Activated CD4-positive, alpha-beta memory T cell treated with anti-CD3 and anti-CD28 coated beads for 36 hours (primary cell): ENCODE measurements around the gene ATP2C1. TPM values are rescaled to one million over a fixed set of nuclear protein-coding genes. Genes with fewer than 3 reads are reported as not detected.
"Not testable (repeated sequence)": the region's sequence is repeated elsewhere in the genome, so short reads cannot be mapped to it uniquely, and the experiment has no call there.

Experiments
- CTCF ChIA-PET: fragments of 350-600 bp; sonication (Branson Sonifier 250); formaldehyde crosslinking; loops from one replicate; lab custom pipeline; 2021; ENCODE audit warnings: antibody characterized with exemption, inconsistent platforms; lab: Charles Lee
- POLR2A ChIA-PET: fragments of 350-600 bp; sonication (Branson Sonifier 250); formaldehyde crosslinking; loops from one replicate; lab custom pipeline; 2021; ENCODE audit warnings: antibody characterized with exemption; lab: Charles Lee
- DNase-seq: peaks from one replicate; pipeline ENCODE4 v3.0.0-alpha.2; 2020
- H3K27ac Mint-ChIP-seq: one replicate; pipeline ENCODE4 v1.8.0; 2021; ENCODE audit warnings: mixed read lengths
- H3K27me3 Mint-ChIP-seq: one replicate; pipeline ENCODE4 v1.8.0; 2021; ENCODE audit warnings: mixed read lengths
- H3K36me3 Mint-ChIP-seq: one replicate; pipeline ENCODE4 v1.8.0; 2021; ENCODE audit warnings: mixed read lengths
- H3K4me1 Mint-ChIP-seq: one replicate; pipeline ENCODE4 v1.8.0; 2021; ENCODE audit warnings: low read depth, mixed read lengths
- H3K4me3 Mint-ChIP-seq: one replicate; pipeline ENCODE4 v1.8.0; 2021; ENCODE audit warnings: mild to moderate bottlenecking, mixed read lengths
- H3K9me3 Mint-ChIP-seq: one replicate; pipeline ENCODE4 v1.8.0; 2021; ENCODE audit warnings: mixed read lengths
- intact Hi-C: fragments of 100-400 bp; cut with micrococcal nuclease; formaldehyde crosslinking; loops from one replicate; pipeline ENCODE4 v1.15.1; 2023
- total RNA-seq, 2 experiments: library from RNA; stranded (reverse); gene quantifications; one replicate each; pipeline ENCODE4 v1.2.3, GENCODE V29; 2021

The ATP2C1 gene
- total RNA-seq, 2 experiments from 2014 or later, result 49.8 to 53.2 TPM

DNA sequence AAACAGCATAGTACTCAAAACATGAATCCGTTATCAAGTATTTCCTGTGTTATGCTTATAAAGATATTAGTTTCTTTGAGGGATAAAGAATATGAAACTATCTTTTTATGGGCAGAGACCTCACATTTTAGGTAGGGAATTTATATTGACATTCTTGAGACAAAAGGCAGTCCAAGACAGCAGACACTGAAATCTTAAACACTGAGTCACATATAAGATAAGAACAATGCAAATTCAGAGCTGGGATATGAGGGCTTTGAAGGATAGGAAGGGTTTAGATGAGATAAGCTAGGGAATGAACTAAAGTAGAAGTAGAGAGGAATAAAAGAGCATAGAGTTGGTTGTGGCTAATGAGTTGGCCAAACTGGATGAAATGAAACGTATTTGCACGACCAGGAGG, 74.3 kb downstream of the ATP2C1 start:
- POLR2A ChIA-PET, result no interaction called here

DNA sequence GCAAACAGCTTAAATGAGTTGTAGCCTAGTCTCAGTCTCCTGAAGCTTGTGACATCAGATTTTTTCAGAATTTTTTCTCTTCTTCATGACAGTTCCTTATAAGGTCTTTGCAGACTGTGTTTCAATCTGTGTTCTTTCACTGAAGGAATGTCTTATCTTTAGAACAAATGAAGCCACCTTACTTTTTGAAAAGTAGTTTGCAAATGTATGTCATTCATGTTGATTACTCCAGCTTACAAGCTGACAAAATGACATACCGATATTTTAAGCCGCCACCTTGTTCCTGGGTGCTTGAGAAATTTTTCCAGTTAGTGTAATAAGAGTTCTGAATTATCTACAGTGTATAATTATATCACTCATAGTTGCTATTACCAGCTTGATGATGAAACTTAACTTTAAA, 75.7 kb downstream of the ATP2C1 start:
- no peak overlapping the region for H3K27ac Mint-ChIP-seq
- H3K27me3 Mint-ChIP-seq, result no peaks in the 10 kb centered on the region
- H3K4me1 Mint-ChIP-seq, result peaks cover 8% of the 10 kb centered on the region
- H3K36me3 Mint-ChIP-seq, result peaks cover 52% of the 10 kb centered on the region
- no peak overlapping the region for H3K4me3 Mint-ChIP-seq
- POLR2A ChIA-PET, result interaction anchor here (0.6 kb wide), 1 partner anchor 752 kb away, joined by 3 read pairs; no protein-coding TSS in a partner anchor
- CTCF ChIA-PET, result no interaction called here
- no peak for DNase-seq
- intact Hi-C loops, result no loop called here
- H3K9me3 Mint-ChIP-seq, result no peaks in the 10 kb centered on the region

More for the DNA sequence above, 74.3 kb downstream of the ATP2C1 start:
- Mint-ChIP-seq H3K9me3 (no peaks in the 10 kb centered on the region), H3K4me3 (no peak overlapping the region), H3K27ac (no peak overlapping the region), H3K27me3 (no peaks in the 10 kb centered on the region), H3K4me1 (peaks cover 8% of the 10 kb centered on the region), H3K36me3 (peaks cover 52% of the 10 kb centered on the region)
- intact Hi-C loops, result no loop called here
- DNase-seq, result no peak
- CTCF ChIA-PET, result interaction anchor here (1.0 kb wide), 1 partner anchor 74 kb away, joined by 3 read pairs; the partner anchor contains the start of gene ATP2C1

DNA sequence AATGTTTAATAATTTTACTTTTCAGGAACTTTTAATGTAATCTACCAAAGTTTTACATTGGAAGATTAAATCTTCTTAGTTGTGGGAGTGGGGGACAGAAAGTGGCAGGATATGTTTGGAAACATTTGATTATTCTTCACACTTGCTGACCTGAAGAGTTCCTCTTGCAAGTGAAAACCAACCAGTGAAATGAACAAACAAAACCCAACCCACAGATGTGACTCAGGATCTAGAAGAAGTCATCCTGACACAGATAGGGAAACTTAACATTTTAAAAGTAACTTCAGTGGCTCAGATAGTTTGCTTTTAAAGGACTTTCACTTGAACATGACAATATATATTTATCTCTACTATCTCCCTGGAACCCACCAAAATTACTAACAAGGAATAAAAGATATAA, 77.3 kb downstream of the ATP2C1 start:
- CTCF ChIA-PET, result no interaction called here
- Mint-ChIP-seq H3K4me3 (no peak overlapping the region), H3K36me3 (peaks cover 45% of the 10 kb centered on the region), H3K27ac (no peak overlapping the region), H3K4me1 (peaks cover 8% of the 10 kb centered on the region), H3K9me3 (no peaks in the 10 kb centered on the region), H3K27me3 (no peaks in the 10 kb centered on the region)
- DNase-seq, result no peak
- intact Hi-C loops, result no loop called here
- POLR2A ChIA-PET, result no interaction called here

DNA sequence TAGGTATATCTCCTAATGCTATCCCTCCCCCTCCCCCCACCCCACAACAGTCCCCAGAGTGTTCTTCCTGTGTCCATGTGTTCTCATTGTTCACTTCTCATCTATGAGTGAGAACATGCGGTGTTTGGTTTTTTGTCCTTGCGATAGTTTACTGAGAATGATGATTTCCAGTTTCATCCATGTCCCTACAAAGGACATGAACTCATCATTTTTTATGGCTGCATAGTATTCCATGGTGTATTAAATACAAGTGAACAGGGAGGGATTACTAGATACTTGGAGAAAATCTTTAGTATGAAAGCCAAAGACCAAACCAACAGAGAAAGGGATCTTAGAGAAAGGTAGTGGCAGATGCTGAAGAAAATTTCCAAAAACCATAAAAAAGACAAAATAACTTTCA, 78.7 kb downstream of the ATP2C1 start:
- H3K4me1 Mint-ChIP-seq, H3K27me3 Mint-ChIP-seq, DNase-seq, POLR2A ChIA-PET, H3K27ac Mint-ChIP-seq, H3K9me3 Mint-ChIP-seq, H3K4me3 Mint-ChIP-seq, intact Hi-C loops, CTCF ChIA-PET: not testable (repeated sequence)
- peaks cover 38% of the 10 kb centered on the region for H3K36me3 Mint-ChIP-seq

DNA sequence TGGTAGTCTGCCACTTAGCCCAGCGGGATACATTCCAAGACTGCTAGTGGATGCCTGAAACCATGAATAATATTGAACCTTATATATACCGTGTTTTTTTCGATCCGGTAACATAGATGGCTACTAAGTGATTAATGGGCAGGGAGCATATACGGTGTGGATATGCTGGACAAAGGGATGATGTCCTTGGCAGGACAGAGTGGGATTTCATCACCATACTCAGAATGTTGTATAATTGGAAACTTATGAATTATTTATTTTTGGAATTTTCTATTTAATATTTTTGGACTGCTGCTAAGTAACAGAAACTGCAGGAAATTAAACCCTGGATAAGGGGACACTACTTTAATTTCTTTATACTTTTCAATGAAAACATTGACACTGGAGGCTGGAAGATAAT, 79.5 kb downstream of the ATP2C1 start:
- Mint-ChIP-seq H3K4me3 (no peak overlapping the region), H3K27me3 (no peaks in the 10 kb centered on the region), H3K9me3 (no peaks in the 10 kb centered on the region), H3K36me3 (peaks cover 34% of the 10 kb centered on the region), H3K4me1 (peaks cover 8% of the 10 kb centered on the region), H3K27ac (no peak overlapping the region)
- CTCF ChIA-PET, result no interaction called here
- POLR2A ChIA-PET, result no interaction called here
- DNase-seq, result no peak
- intact Hi-C loops, result no loop called here

DNA sequence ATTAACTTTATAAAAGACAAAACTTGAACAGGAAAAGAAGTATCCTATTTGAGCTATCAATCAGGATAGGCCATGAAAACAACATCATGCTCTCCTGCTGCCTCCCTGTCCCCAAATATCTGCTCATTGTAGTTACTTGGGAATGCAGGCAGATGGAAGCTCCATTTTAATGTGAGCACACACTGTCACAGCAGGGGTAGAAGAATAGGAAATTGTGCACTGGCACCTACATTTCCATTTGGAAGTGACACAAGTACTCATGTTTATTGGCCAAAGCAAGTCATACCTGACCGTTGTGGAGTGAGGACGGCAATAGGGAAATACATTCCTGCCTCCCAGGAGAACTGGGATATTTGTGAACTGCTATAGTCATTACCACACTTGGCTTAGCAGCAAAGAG, 80.3 kb downstream of the ATP2C1 start:
- peaks cover 8% of the 10 kb centered on the region for H3K4me1 Mint-ChIP-seq
- CTCF ChIA-PET, result no interaction called here
- no peaks in the 10 kb centered on the region for H3K27me3 Mint-ChIP-seq
- H3K4me3 Mint-ChIP-seq, result no peak overlapping the region
- no peak for DNase-seq
- peaks cover 33% of the 10 kb centered on the region for H3K36me3 Mint-ChIP-seq
- H3K9me3 Mint-ChIP-seq, result no peaks in the 10 kb centered on the region
- intact Hi-C loops, result no loop called here
- H3K27ac Mint-ChIP-seq, result no peak overlapping the region
- POLR2A ChIA-PET, result no interaction called here

DNA sequence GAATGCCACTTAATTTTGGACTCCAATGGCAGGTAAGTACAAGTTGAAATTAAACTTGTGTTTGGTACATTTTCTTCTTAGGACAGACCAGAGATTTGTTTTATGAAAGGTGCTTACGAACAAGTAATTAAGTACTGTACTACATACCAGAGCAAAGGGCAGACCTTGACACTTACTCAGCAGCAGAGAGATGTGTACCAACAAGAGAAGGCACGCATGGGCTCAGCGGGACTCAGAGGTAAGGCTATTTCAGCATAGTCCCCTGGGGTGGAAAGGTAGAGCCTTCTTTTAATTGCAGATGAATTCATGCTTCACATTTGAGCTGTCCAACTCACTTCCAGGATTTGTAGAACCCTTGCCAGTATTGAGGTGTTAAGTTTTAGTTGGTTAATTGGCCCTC, 81.4 kb downstream of the ATP2C1 start:
- no peak for DNase-seq
- Mint-ChIP-seq H3K4me1 (peaks cover 8% of the 10 kb centered on the region), H3K36me3 (peaks cover 32% of the 10 kb centered on the region), H3K9me3 (no peaks in the 10 kb centered on the region), H3K27me3 (no peaks in the 10 kb centered on the region), H3K27ac (no peak overlapping the region), H3K4me3 (no peak overlapping the region)
- CTCF ChIA-PET, result no interaction called here
- POLR2A ChIA-PET, result no interaction called here
- intact Hi-C loops, result no loop called here

DNA sequence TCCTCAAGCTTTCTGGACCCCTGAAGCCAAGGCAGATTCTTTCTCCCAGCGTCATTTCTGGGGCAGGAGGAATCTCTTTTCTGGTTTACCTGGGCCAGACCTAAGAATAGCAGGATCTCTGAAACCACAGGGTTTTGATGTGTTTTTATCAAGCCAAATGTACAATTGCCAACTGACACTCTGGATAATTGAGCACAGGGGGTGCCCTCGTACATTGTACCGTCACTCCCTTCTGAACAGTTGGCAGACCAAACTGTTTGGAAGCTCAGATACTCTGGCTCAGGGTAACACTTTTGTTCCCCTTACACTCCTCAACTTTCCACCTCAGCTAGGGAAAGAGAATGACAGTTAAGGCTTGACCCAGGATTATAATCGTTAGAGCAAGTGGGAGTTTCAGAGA, 82.8 kb downstream of the ATP2C1 start:
- ChIA-PET POLR2A (no interaction called here), CTCF (no interaction called here)
- no peak overlapping the region for H3K4me3 Mint-ChIP-seq
- DNase-seq, result no peak
- H3K4me1 Mint-ChIP-seq, result no peaks in the 10 kb centered on the region
- H3K27ac Mint-ChIP-seq, result no peak overlapping the region
- no peaks in the 10 kb centered on the region for H3K27me3 Mint-ChIP-seq
- no peaks in the 10 kb centered on the region for H3K9me3 Mint-ChIP-seq
- peaks cover 21% of the 10 kb centered on the region for H3K36me3 Mint-ChIP-seq
- intact Hi-C loops, result no loop called here

DNA sequence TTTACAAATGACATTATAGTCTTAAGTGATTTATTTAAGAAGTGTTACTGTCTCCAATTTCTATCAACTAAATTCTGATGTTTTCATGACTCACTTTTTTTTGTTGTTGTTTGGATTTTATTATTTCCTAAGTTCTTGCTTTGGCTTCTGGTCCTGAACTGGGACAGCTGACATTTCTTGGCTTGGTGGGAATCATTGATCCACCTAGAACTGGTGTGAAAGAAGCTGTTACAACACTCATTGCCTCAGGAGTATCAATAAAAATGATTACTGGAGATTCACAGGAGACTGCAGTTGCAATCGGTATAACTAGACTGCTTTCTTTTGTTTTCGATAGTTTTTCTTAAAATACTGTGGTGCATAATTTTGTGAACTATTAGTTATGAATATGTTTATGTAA, 85.2 kb downstream of the ATP2C1 start:
- no peaks in the 10 kb centered on the region for H3K9me3 Mint-ChIP-seq

DNA sequence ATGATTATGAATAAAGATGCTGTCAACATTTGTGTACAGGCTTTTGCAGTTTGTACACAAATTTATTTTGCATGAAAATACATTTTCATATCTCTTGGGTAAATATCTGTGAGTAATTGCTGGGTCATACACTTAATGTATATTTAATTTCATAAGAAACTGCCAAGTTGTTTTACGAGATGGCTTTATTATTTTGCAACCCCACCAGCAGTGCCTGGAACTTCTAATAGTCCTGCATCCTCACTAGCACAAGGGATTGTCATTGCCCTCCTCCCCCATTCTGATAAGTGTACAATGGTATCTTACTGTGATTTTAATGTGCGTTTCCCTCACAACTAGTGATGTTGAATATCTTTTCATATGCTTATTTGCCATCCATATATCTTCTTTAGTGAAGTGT, 87.6 kb downstream of the ATP2C1 start:
- H3K4me1 Mint-ChIP-seq, result no peaks in the 10 kb centered on the region
- CTCF ChIA-PET, result no interaction called here
- intact Hi-C loops, result no loop called here
- POLR2A ChIA-PET, result no interaction called here
- peaks cover 14% of the 10 kb centered on the region for H3K36me3 Mint-ChIP-seq
- no peaks in the 10 kb centered on the region for H3K9me3 Mint-ChIP-seq
- no peak overlapping the region for H3K27ac Mint-ChIP-seq
- no peaks in the 10 kb centered on the region for H3K27me3 Mint-ChIP-seq
- H3K4me3 Mint-ChIP-seq, result no peak overlapping the region
- DNase-seq, result no peak

More for the DNA sequence above, 85.2 kb downstream of the ATP2C1 start:
- no peak overlapping the region for H3K4me3 Mint-ChIP-seq
- no peak overlapping the region for H3K27ac Mint-ChIP-seq
- ChIA-PET CTCF (no interaction called here), POLR2A (no interaction called here)
- intact Hi-C loops, result no loop called here
- H3K27me3 Mint-ChIP-seq, result no peaks in the 10 kb centered on the region
- peaks cover 18% of the 10 kb centered on the region for H3K36me3 Mint-ChIP-seq
- no peak for DNase-seq
- no peaks in the 10 kb centered on the region for H3K4me1 Mint-ChIP-seq

DNA sequence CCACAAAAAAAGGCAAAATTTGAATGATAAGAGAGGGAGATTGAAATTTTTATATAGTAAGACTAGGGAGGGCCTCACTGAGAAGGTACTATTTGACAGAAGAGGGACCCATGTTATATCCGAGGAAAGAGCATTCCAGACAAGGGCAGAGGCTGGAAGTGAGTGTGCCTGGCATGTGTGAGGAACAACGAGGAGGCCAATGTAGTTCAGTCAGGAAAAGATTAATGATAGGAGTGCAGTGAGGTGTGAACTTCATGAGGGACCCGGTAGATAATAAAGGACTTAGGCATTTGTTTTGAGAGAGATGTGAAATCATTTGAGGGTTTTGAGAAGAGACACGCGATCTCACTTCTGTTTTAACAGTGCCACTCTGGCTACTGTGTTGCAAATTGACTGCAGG, 96.4 kb downstream of the ATP2C1 start:
- Mint-ChIP-seq H3K9me3 (no peaks in the 10 kb centered on the region), H3K36me3 (peaks cover 14% of the 10 kb centered on the region), H3K27me3 (no peaks in the 10 kb centered on the region), H3K27ac (no peak overlapping the region), H3K4me1 (no peaks in the 10 kb centered on the region), H3K4me3 (no peak overlapping the region)
- ChIA-PET CTCF (no interaction called here), POLR2A (no interaction called here)
- intact Hi-C loops, result no loop called here
- no peak for DNase-seq

DNA sequence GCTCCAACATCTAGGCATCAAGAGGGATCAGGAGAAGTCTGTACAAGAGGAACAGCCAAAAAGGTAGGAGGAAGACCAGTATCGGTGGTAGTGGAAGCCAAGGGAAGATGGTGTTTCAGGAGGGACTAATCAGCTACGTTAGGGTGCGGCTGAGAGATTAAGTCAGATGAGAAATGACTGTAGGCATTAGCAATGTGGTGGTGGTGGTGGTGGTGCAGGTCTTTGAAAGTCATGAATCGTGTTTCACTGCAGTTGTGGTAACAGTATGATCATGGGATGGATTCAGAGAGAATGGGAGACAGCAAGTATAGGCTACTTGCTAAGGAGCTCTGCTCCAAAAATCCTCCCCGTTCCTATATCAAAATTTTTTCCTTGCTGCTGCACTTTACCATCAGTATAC, 97.2 kb downstream of the ATP2C1 start:
- H3K27ac Mint-ChIP-seq, result no peak overlapping the region
- H3K4me1 Mint-ChIP-seq, result no peaks in the 10 kb centered on the region

DNA sequence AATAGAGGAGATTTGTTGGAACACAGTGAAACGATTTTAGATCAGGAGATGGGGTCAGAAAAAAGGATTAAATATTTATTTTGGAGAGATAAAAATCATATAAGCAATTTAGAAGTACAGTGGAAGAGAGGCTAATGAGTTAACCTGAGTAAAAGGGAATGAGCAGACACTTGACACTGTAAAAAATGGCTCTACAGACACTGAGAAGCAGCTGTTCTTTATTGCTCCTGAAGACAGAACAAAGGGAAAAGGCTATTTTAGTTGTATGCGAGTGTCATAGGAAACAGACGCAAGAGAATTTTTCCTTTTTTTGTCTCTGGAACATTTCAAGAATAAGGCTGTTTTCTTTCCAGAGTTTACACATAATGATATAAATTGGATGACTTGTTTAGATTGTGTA, 98.5 kb downstream of the ATP2C1 start:
- Mint-ChIP-seq H3K4me3 (no peak overlapping the region), H3K4me1 (no peaks in the 10 kb centered on the region), H3K9me3 (no peaks in the 10 kb centered on the region), H3K27ac (no peak overlapping the region), H3K27me3 (no peaks in the 10 kb centered on the region), H3K36me3 (peaks cover 15% of the 10 kb centered on the region)
- POLR2A ChIA-PET, result no interaction called here
- intact Hi-C loops, result no loop called here
- CTCF ChIA-PET, result no interaction called here
- DNase-seq, result no peak

More for the DNA sequence above, 97.2 kb downstream of the ATP2C1 start:
- ChIA-PET CTCF (interaction anchor here (0.9 kb wide), 1 partner anchor 625 kb away, joined by 3 read pairs; no protein-coding TSS in a partner anchor), POLR2A (no interaction called here)
- H3K9me3 Mint-ChIP-seq, result no peaks in the 10 kb centered on the region
- intact Hi-C loops, result no loop called here
- H3K36me3 Mint-ChIP-seq, result peaks cover 11% of the 10 kb centered on the region
- no peak for DNase-seq
- H3K27me3 Mint-ChIP-seq, result no peaks in the 10 kb centered on the region
- no peak overlapping the region for H3K4me3 Mint-ChIP-seq
